Ishikawa (cell line): ENCODE measurements around the gene MBOAT2.

Experiments
- CEBPB ChIP-seq: IDR thresholded peaks from 2 replicates; pipeline ENCODE4 v1.6.1; 2012
- FOXM1 ChIP-seq: IDR thresholded peaks from 2 replicates; pipeline ENCODE4 v1.6.1; 2012; ENCODE audit warnings: low read depth, borderline replicate concordance
- ZBTB7A ChIP-seq: IDR thresholded peaks from 2 replicates; pipeline ENCODE4 v1.6.1; 2012; ENCODE audit warnings: low read depth
- TF ChIP-seq, protein P1 (sequence below): IDR thresholded peaks from 2 replicates; pipeline ENCODE4 v1.6.1; 2012
- TF ChIP-seq, protein P2 (sequence below): IDR thresholded peaks from 2 replicates; pipeline ENCODE4 v1.6.1; 2012
- TF ChIP-seq, protein P3 (sequence below): IDR thresholded peaks from 2 replicates; pipeline ENCODE4 v1.6.1; 2012; ENCODE audit warnings: low read depth, mild to moderate bottlenecking

DNA sequence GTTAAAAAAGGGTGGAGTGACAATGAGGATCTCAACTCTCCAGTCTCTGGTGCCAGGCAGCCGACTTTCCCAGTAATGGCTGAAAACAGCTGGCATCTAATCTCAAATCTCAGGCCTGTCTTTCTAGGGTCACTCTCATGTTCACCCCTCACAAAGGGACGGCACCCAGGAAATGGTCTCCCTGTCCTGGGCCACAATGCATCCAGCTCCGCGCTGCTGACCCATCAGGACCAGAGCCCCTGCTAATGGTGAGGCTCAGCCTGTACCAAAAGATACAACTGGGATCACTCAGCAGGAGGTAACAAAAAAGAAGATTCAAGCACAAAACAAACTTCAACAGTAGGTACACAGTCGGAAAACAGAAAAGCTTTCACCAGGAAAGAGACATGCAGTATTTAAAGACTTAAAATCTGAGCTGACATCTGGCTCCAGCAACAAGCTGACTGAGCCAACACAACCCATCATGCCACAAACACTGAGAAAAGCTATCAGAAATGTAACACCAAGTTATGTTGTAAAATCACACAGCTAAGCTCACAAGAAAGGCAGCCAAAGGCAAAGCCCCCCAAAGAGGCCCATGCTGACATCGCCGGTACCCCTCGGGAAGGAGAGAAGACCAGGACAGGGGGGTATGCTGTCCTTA, 152.5 kb downstream of the MBOAT2 start:
- TF ChIP-seq FOXM1 (no peak), CEBPB (no peak), ZBTB7A (no peak)
- TF ChIP-seq, protein P1, sequence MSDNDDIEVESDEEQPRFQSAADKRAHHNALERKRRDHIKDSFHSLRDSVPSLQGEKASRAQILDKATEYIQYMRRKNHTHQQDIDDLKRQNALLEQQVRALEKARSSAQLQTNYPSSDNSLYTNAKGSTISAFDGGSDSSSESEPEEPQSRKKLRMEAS, result no peak
- TF ChIP-seq, protein P2, sequence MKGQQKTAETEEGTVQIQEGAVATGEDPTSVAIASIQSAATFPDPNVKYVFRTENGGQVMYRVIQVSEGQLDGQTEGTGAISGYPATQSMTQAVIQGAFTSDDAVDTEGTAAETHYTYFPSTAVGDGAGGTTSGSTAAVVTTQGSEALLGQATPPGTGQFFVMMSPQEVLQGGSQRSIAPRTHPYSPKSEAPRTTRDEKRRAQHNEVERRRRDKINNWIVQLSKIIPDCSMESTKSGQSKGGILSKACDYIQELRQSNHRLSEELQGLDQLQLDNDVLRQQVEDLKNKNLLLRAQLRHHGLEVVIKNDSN, result no peak
- TF ChIP-seq, protein P3, sequence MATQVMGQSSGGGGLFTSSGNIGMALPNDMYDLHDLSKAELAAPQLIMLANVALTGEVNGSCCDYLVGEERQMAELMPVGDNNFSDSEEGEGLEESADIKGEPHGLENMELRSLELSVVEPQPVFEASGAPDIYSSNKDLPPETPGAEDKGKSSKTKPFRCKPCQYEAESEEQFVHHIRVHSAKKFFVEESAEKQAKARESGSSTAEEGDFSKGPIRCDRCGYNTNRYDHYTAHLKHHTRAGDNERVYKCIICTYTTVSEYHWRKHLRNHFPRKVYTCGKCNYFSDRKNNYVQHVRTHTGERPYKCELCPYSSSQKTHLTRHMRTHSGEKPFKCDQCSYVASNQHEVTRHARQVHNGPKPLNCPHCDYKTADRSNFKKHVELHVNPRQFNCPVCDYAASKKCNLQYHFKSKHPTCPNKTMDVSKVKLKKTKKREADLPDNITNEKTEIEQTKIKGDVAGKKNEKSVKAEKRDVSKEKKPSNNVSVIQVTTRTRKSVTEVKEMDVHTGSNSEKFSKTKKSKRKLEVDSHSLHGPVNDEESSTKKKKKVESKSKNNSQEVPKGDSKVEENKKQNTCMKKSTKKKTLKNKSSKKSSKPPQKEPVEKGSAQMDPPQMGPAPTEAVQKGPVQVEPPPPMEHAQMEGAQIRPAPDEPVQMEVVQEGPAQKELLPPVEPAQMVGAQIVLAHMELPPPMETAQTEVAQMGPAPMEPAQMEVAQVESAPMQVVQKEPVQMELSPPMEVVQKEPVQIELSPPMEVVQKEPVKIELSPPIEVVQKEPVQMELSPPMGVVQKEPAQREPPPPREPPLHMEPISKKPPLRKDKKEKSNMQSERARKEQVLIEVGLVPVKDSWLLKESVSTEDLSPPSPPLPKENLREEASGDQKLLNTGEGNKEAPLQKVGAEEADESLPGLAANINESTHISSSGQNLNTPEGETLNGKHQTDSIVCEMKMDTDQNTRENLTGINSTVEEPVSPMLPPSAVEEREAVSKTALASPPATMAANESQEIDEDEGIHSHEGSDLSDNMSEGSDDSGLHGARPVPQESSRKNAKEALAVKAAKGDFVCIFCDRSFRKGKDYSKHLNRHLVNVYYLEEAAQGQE, result no peak
